HCT116 (cell line): Measurements from ENCODE around the gene COPS6. TPM values are rescaled to one million over a fixed set of nuclear protein-coding genes. Genes with fewer than 3 reads are reported as not detected.

Source experiments
- ATAC-seq: fragments of 200-7000 bp; cut with Tn5 transposase; 2 replicates; pipeline ENCODE4 v1.9.1; 2020; ENCODE audit warnings: mild to moderate bottlenecking, moderate library complexity
- BruUV-seq: library from RNA; stranded (reverse); fragments of 400-500 nt; replicated peaks from 2 replicates; lab custom pipeline; 2021; lab: Mats Ljungman, UMichigan
- CTCF ChIA-PET: fragments of 300-600 bp; sonication (Branson Sonifier 250); formaldehyde crosslinking; loops from one replicate; lab custom pipeline; 2021; ENCODE audit warnings: antibody characterized with exemption; lab: Charles Lee
- POLR2A ChIA-PET: fragments of 300-600, 350-600 bp; sonication (Branson Sonifier 250); formaldehyde crosslinking; loops from one replicate; lab custom pipeline; 2021; ENCODE audit warnings: antibody characterized with exemption; lab: Charles Lee
- RAD21 ChIA-PET, 2 experiments: fragments of 300-600 bp; sonication (Branson Sonifier 250); formaldehyde crosslinking; loops; one replicate each; lab custom pipeline; 2023; ENCODE audit warnings: low total read pairs in 2 of 2; ENCODE audit not compliant: uncharacterized antibody in 2 of 2, unreplicated experiment in 2 of 2, low non-redundant PET in 1 of 2; lab: Charles Lee
- DNase-seq: peaks from one replicate; pipeline ENCODE4 v3.0.0-alpha.2; 2010; ENCODE audit warnings: low read depth, low spot score
- H2AFZ ChIP-seq: fragments of 200-600 bp; shearing (Covaris generic), sonication (generic); 2 replicates; pipeline ENCODE4 v1.6.1; 2017; ENCODE audit warnings: low read depth, mixed run types, mixed read lengths, antibody characterized with exemption, low read length; ENCODE audit not compliant: poor library complexity, severe bottlenecking
- H3K27ac ChIP-seq: 2 replicates; pipeline ENCODE4 v1.5.1; 2012; ENCODE audit warnings: low read depth, low read length
- H3K27me3 ChIP-seq: fragments of 200-600 bp; sonication (generic); 2 replicates; pipeline ENCODE4 v1.6.1; 2016; ENCODE audit warnings: mixed run types, low read length, mixed read lengths; ENCODE audit not compliant: insufficient read depth
- H3K36me3 ChIP-seq, 2 experiments: fragments of 200-500 bp in 1 of 2; fragments of 200-600 bp in 1 of 2; sonication (Bioruptor generic) in 1 of 2; sonication (generic) in 1 of 2; 2 replicates each; pipeline versions ENCODE4 v1.5.1 to v1.6.1; 2014 to 2016; ENCODE audit warnings: low read length in 2 of 2, inconsistent platforms in 1 of 2, mixed read lengths in 1 of 2, mixed run types in 1 of 2; ENCODE audit not compliant: insufficient read depth in 2 of 2, control insufficient read depth in 1 of 2
- H3K4me1 ChIP-seq, 2 experiments: fragments of 200-600 bp in 1 of 2; sonication (generic) in 1 of 2; 2 replicates each; pipeline versions ENCODE4 v1.5.1 to v1.6.1; 2012 to 2017; ENCODE audit warnings: low read length in 2 of 2, inconsistent platforms in 1 of 2, mild to moderate bottlenecking in 1 of 2, mixed read lengths in 1 of 2, mixed run types in 1 of 2, moderate library complexity in 1 of 2; ENCODE audit not compliant: insufficient read depth in 2 of 2, control insufficient read depth in 1 of 2
- H3K4me2 ChIP-seq: fragments of 200-600 bp; sonication (generic); 2 replicates; pipeline ENCODE4 v1.6.1; 2017; ENCODE audit warnings: mixed run types, low read length, mixed read lengths
- H3K4me3 ChIP-seq, 2 experiments: fragments of 200-600 bp in 1 of 2; sonication (generic) in 1 of 2; replicated peaks in 1 of 2; 2 replicates each; pipeline ENCODE4 v1.5.1; 2011 to 2016; ENCODE audit warnings: low read length in 2 of 2, control low read depth in 1 of 2, low read depth in 1 of 2, mild to moderate bottlenecking in 1 of 2, mixed read lengths in 1 of 2, mixed run types in 1 of 2
- H3K79me2 ChIP-seq: fragments of 200-600 bp; sonication (generic); 2 replicates; pipeline ENCODE4 v1.6.1; 2017; ENCODE audit warnings: mild to moderate bottlenecking, mixed run types, low read length, moderate library complexity, mixed read lengths; ENCODE audit not compliant: insufficient read depth
- H3K9ac ChIP-seq: fragments of 200-600 bp; sonication (generic); 2 replicates; pipeline ENCODE4 v1.6.1; 2016; ENCODE audit warnings: low read length, mixed read lengths
- H3K9me2 ChIP-seq: fragments of 200-600 bp; sonication (generic), shearing (Covaris generic); 2 replicates; pipeline ENCODE4 v1.6.1; 2017; ENCODE audit warnings: mixed run types, mild to moderate bottlenecking, moderate library complexity; ENCODE audit not compliant: insufficient read depth
- H3K9me3 ChIP-seq, 2 experiments: fragments of 200-500 bp in 1 of 2; fragments of 200-600 bp in 1 of 2; sonication (Bioruptor generic) in 1 of 2; sonication (generic) in 1 of 2; 2 replicates each; pipeline ENCODE4 v1.6.1; 2014 to 2017; ENCODE audit warnings: low read length in 2 of 2, mixed read lengths in 2 of 2, inconsistent platforms in 1 of 2, low read depth in 1 of 2, mild to moderate bottlenecking in 1 of 2, mixed run types in 1 of 2, moderate library complexity in 1 of 2; ENCODE audit not compliant: control insufficient read depth in 1 of 2, insufficient read depth in 1 of 2
- H4K20me1 ChIP-seq: fragments of 200-600 bp; sonication (generic), shearing (Covaris generic); 2 replicates; pipeline ENCODE4 v1.6.1; 2017; ENCODE audit warnings: mixed run types, mild to moderate bottlenecking, moderate library complexity; ENCODE audit not compliant: insufficient read depth
- CBX3 ChIP-seq: IDR thresholded peaks from 2 replicates; pipeline ENCODE4 v1.6.1; 2012; ENCODE audit warnings: low read depth
- CEBPB ChIP-seq: IDR thresholded peaks from 2 replicates; pipeline ENCODE4 v1.6.1; 2012; ENCODE audit warnings: low read depth
- ELF1 ChIP-seq: IDR thresholded peaks from 2 replicates; pipeline ENCODE4 v1.6.1; 2012; ENCODE audit warnings: low read depth, borderline replicate concordance
- EZH2 ChIP-seq: fragments of 200-600 bp; sonication (generic); IDR thresholded peaks from 2 replicates; pipeline ENCODE4 v1.6.1; 2017; ENCODE audit warnings: antibody characterized with exemption, mixed run types
- MAX ChIP-seq: IDR thresholded peaks from 2 replicates; pipeline ENCODE4 v1.6.1; 2012
- POLR2AphosphoS5 ChIP-seq: IDR thresholded peaks from 2 replicates; pipeline ENCODE4 v1.6.1; 2011; ENCODE audit warnings: mild to moderate bottlenecking, low read depth, low read length, moderate library complexity
- REST ChIP-seq: IDR thresholded peaks from 2 replicates; pipeline ENCODE4 v1.6.1; 2012; ENCODE audit warnings: low read depth
- SIN3A ChIP-seq: IDR thresholded peaks from 2 replicates; pipeline ENCODE4 v1.6.1; 2012; ENCODE audit warnings: low read depth
- SP1 ChIP-seq: IDR thresholded peaks from 2 replicates; pipeline ENCODE4 v1.6.1; 2012; ENCODE audit warnings: low read depth
- SRF ChIP-seq: IDR thresholded peaks from 2 replicates; pipeline ENCODE4 v1.6.1; 2012; ENCODE audit warnings: low read depth
- YY1 ChIP-seq: IDR thresholded peaks from 2 replicates; pipeline ENCODE4 v1.6.1; 2011; ENCODE audit warnings: low read length, low read depth, moderate library complexity, mild to moderate bottlenecking; ENCODE audit not compliant: insufficient replicate concordance; ENCODE audit errors: extremely low read depth
- ZFX ChIP-seq: fragments of 450-650 bp; IDR thresholded peaks from 2 replicates; pipeline ENCODE4 v1.6.1; 2017
- ZNF274 ChIP-seq: fragments of 200-500 bp; sonication (Bioruptor generic); IDR thresholded peaks from 2 replicates; pipeline ENCODE4 v1.6.1; 2014; ENCODE audit warnings: mild to moderate bottlenecking, low read depth, low read length, inconsistent platforms
- intact Hi-C: fragments of 100-400 bp; cut with micrococcal nuclease; formaldehyde crosslinking; loops from 2 replicates; pipeline ENCODE4 v1.10.0; 2022
- total RNA-seq: library from RNA; stranded (reverse); gene quantifications from one replicate; pipeline ENCODE4 v1.2.1, GENCODE V29; 2021; ENCODE audit not compliant: unreplicated experiment

Gene COPS6
- total RNA-seq, 1 experiment from 2014 or later, result 126 TPM

- no peak for TF ChIP-seq MAX
- TF ChIP-seq, all 23 proteins: peak for 0
Measured at GRCh38 chr7:100087055-100087750, 1.6 kb upstream of the COPS6 start (continued).

GRCh38 chr7:100088095-100088620 is 611 bp upstream of the COPS6 start:
- POLR2A ChIA-PET, result interaction anchor here (0.6 to 1.7 kb wide), 2 partner anchors 13 to 40 kb away, joined by 3 to 11 read pairs; partner anchors contain the start of genes AP4M1 and MCM7
- intact Hi-C loops, result no loop called here
- RAD21 ChIA-PET, result interaction anchor here in 1 of 2 experiments (0.6 to 0.7 kb wide), 2 partner anchors 69 to 185 kb away, joined by 3 to 11 read pairs; no protein-coding TSS in a partner anchor
- no peaks in the 10 kb centered on the region; the same call in 1 of the 2 replicates for H4K20me1 ChIP-seq
- H3K4me1 ChIP-seq, result peaks cover 8 to 39% of the 10 kb centered on the region in 2 experiments
- ATAC-seq (peak; percentile 5), DNase-seq (no peak)
- TSS peak; percentile 42 for BruUV-seq
- H3K9ac ChIP-seq, result peak overlapping the region; percentile 94
- CTCF ChIA-PET, result no interaction called here
- no peaks in the 10 kb centered on the region for H3K9me3 ChIP-seq
- H3K27me3 ChIP-seq, result no peaks in the 10 kb centered on the region
- peak overlapping the region; percentile 90 for H3K27ac ChIP-seq
- no peaks in the 10 kb centered on the region for H3K9me2 ChIP-seq
- TF ChIP-seq EZH2, result no peak
- TF ChIP-seq SIN3A, result no peak
- no peak for TF ChIP-seq REST
- TF ChIP-seq CBX3, result no peak
- no peak for TF ChIP-seq ZNF274
- no peak for TF ChIP-seq POLR2AphosphoS5
- no peak for TF ChIP-seq ZFX
- no peak for TF ChIP-seq YY1
- TF ChIP-seq MAX, result no peak
- TF ChIP-seq ELF1, result no peak
- TF ChIP-seq SRF, result no peak
- TF ChIP-seq SP1, result no peak
- TF ChIP-seq CEBPB, result no peak
- peaks cover 9 to 26% of the 10 kb centered on the region in 2 experiments; a peak in 3 of 4 replicates for H3K36me3 ChIP-seq
- H3K4me3 ChIP-seq, result peak overlapping the region; percentile 91 to 93
- peaks cover 21% of the 10 kb centered on the region for H3K79me2 ChIP-seq
- no peak overlapping the region for H2AFZ ChIP-seq
- peak overlapping the region; percentile 83 for H3K4me2 ChIP-seq
